ENCODE data around the gene GOPC. TPM values are rescaled to one million over a fixed set of nuclear protein-coding genes. Genes with fewer than 3 reads are reported as not detected.

The GOPC gene
- total and polyA plus RNA-seq, 2 experiments from 2014 or later = 15.5 to 26.4 TPM

DNA sequence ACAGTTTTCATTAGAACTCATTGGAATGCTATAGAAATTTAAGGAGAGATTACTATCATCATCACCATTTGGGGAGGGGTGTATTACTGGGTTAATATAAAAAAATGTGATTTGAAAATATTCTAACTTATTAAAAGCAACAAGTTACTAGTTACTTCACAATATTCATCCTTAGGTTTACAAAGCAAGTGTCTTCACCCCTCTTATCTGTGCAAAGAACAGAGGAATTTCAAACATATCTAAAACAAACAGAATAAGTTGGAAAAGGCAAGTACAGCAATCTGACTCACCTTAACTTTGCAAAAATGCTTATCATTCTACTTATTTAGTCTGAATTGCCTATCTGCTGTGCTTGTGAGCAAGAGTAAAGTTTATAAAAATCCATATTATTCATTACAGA, 87.0 kb downstream of the GOPC start (continued):
- TF ChIP-seq STAT1 (IDR thresholded peaks at IDR 0.05; ENCODE audit: unreplicated experiment) (no peak), JUNB (IDR thresholded peaks at IDR 0.05; ENCODE audit: unreplicated experiment) (no peak), POLR2AphosphoS5 (IDR thresholded peaks at IDR 0.05; ENCODE audit: low read depth) (no peak)

DNA sequence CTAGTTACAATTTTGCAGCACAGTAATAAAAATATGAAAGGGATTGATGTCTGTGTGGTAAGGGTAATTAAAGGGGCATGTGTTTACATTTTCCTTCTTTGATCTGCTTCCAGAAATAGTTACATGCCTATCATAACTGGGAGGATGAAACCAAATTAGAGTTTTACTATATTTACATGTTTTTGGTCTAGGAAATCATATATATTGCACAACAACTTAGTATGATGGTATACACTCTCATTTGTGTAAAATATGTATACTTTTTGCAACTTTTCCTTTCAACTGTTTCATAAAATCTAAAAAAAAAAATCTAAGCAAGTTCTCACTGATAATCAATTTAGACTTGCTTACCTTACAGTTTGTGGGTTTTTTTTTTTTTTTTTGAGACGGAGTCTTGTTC, 87.7 kb downstream of the GOPC start:
- H3K9me2 ChIP-seq (ENCODE audit: insufficient read depth) = 0 out of 2 replicates have a peak, but pooled peaks cover 7% of the 10 kb centered on the region
- Mint-ChIP-seq H3K4me3 (no peak overlapping the region), H3K4me1 (peaks cover 5% of the 10 kb centered on the region; the same call in 2 of the 3 replicates), H3K27ac (no peak overlapping the region), H3K36me3 (ENCODE audit: low read depth) (peaks cover 2% of the 10 kb centered on the region; the same call in 1 of the 3 replicates), H3K27me3 (ENCODE audit: insufficient read depth, low read depth, poor library complexity) (no peaks in the 10 kb centered on the region), H3K9me3 (no peaks in the 10 kb centered on the region)
- DNase-seq (ENCODE audit: low spot score) (no peak), ATAC-seq (no peak)
- H2AFZ ChIP-seq = no peak overlapping the region
- H3K27ac ChIP-seq (ENCODE audit: low read depth) = no peak overlapping the region
- H3K79me2 ChIP-seq (replicated peaks; ENCODE audit: insufficient read depth) = no peaks in the 10 kb centered on the region
- 0 out of 2 replicates have a peak, but pooled peaks cover 6% of the 10 kb centered on the region for H3K4me1 ChIP-seq (ENCODE audit: insufficient read depth)
- no peak overlapping the region for H3K4me3 ChIP-seq
- no peak for TF ChIP-seq EZH2phosphoT487 (IDR thresholded peaks at IDR 0.05; ENCODE audit: unreplicated experiment)
- no peak for TF ChIP-seq POLR2AphosphoS5 (IDR thresholded peaks at IDR 0.05; ENCODE audit: low read depth)
- TF ChIP-seq ZNF114 (CRISPR knock-in tag; IDR thresholded peaks at IDR 0.05) = no peak
- no peak for TF ChIP-seq ZNF462 (CRISPR knock-in tag; IDR thresholded peaks at IDR 0.05)
- TF ChIP-seq JUNB (IDR thresholded peaks at IDR 0.05; ENCODE audit: unreplicated experiment) = no peak
- TF ChIP-seq EZH2 (IDR thresholded peaks at IDR 0.05; ENCODE audit: low read depth, unreplicated experiment) = no peak
- no peak for TF ChIP-seq NANOG (IDR thresholded peaks at IDR 0.05; ENCODE audit: borderline replicate concordance)
- no peak for TF ChIP-seq CREB1 (CRISPR knock-in tag; IDR thresholded peaks at IDR 0.05; ENCODE audit: low read depth)
- TF ChIP-seq, protein P1, sequence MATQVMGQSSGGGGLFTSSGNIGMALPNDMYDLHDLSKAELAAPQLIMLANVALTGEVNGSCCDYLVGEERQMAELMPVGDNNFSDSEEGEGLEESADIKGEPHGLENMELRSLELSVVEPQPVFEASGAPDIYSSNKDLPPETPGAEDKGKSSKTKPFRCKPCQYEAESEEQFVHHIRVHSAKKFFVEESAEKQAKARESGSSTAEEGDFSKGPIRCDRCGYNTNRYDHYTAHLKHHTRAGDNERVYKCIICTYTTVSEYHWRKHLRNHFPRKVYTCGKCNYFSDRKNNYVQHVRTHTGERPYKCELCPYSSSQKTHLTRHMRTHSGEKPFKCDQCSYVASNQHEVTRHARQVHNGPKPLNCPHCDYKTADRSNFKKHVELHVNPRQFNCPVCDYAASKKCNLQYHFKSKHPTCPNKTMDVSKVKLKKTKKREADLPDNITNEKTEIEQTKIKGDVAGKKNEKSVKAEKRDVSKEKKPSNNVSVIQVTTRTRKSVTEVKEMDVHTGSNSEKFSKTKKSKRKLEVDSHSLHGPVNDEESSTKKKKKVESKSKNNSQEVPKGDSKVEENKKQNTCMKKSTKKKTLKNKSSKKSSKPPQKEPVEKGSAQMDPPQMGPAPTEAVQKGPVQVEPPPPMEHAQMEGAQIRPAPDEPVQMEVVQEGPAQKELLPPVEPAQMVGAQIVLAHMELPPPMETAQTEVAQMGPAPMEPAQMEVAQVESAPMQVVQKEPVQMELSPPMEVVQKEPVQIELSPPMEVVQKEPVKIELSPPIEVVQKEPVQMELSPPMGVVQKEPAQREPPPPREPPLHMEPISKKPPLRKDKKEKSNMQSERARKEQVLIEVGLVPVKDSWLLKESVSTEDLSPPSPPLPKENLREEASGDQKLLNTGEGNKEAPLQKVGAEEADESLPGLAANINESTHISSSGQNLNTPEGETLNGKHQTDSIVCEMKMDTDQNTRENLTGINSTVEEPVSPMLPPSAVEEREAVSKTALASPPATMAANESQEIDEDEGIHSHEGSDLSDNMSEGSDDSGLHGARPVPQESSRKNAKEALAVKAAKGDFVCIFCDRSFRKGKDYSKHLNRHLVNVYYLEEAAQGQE (IDR thresholded peaks at IDR 0.05; ENCODE audit: unreplicated experiment) = no peak
- no peak for TF ChIP-seq ZNF331 (CRISPR knock-in tag; IDR thresholded peaks at IDR 0.05; ENCODE audit: low read depth)
- TF ChIP-seq, protein P2, sequence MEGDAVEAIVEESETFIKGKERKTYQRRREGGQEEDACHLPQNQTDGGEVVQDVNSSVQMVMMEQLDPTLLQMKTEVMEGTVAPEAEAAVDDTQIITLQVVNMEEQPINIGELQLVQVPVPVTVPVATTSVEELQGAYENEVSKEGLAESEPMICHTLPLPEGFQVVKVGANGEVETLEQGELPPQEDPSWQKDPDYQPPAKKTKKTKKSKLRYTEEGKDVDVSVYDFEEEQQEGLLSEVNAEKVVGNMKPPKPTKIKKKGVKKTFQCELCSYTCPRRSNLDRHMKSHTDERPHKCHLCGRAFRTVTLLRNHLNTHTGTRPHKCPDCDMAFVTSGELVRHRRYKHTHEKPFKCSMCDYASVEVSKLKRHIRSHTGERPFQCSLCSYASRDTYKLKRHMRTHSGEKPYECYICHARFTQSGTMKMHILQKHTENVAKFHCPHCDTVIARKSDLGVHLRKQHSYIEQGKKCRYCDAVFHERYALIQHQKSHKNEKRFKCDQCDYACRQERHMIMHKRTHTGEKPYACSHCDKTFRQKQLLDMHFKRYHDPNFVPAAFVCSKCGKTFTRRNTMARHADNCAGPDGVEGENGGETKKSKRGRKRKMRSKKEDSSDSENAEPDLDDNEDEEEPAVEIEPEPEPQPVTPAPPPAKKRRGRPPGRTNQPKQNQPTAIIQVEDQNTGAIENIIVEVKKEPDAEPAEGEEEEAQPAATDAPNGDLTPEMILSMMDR (conservative IDR thresholded peaks at IDR 0.05; ENCODE audit: low read depth in 2 of 2) = no peak
- TF ChIP-seq, protein P3, sequence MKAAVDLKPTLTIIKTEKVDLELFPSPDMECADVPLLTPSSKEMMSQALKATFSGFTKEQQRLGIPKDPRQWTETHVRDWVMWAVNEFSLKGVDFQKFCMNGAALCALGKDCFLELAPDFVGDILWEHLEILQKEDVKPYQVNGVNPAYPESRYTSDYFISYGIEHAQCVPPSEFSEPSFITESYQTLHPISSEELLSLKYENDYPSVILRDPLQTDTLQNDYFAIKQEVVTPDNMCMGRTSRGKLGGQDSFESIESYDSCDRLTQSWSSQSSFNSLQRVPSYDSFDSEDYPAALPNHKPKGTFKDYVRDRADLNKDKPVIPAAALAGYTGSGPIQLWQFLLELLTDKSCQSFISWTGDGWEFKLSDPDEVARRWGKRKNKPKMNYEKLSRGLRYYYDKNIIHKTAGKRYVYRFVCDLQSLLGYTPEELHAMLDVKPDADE (IDR thresholded peaks at IDR 0.05) = no peak
- no peak for TF ChIP-seq STAT1 (IDR thresholded peaks at IDR 0.05; ENCODE audit: unreplicated experiment)
- H4K20me1 ChIP-seq (replicated peaks; ENCODE audit: insufficient read depth) = no peaks in the 10 kb centered on the region
- no peaks in the 10 kb centered on the region for H3F3A ChIP-seq (replicated peaks; ENCODE audit: low read depth)
- no peak overlapping the region for H3K4me2 ChIP-seq
- H3K36me3 ChIP-seq (ENCODE audit: insufficient read depth) = no peaks in the 10 kb centered on the region
- H3K27me3 ChIP-seq (ENCODE audit: insufficient read depth) = no peaks in the 10 kb centered on the region
